GM12874 (cell line): ENCODE results near the gene SORBS1.

Source experiments
- CTCF ChIP-seq: IDR thresholded peaks from 2 replicates; pipeline ENCODE4 v1.5.1; 2011; ENCODE audit warnings: low read depth, mild to moderate bottlenecking, control low read depth, low read length, moderate library complexity; ENCODE audit not compliant: insufficient read depth

SORBS1 gene

GRCh38 chr10:95314192-95314918 lies 246.8 kb downstream of the SORBS1 start:
- TF ChIP-seq CTCF: no peak

- TF ChIP-seq CTCF: no peak
These were observed 248.1 kb downstream of the SORBS1 start for GRCh38 chr10:95312986-95313495.

- TF ChIP-seq CTCF: no peak
These were observed 248.9 kb downstream of the SORBS1 start for GRCh38 chr10:95312257-95312656.

- TF ChIP-seq CTCF: no peak
These were observed 251.2 kb downstream of the SORBS1 start for GRCh38 chr10:95309958-95310357.

DNA sequence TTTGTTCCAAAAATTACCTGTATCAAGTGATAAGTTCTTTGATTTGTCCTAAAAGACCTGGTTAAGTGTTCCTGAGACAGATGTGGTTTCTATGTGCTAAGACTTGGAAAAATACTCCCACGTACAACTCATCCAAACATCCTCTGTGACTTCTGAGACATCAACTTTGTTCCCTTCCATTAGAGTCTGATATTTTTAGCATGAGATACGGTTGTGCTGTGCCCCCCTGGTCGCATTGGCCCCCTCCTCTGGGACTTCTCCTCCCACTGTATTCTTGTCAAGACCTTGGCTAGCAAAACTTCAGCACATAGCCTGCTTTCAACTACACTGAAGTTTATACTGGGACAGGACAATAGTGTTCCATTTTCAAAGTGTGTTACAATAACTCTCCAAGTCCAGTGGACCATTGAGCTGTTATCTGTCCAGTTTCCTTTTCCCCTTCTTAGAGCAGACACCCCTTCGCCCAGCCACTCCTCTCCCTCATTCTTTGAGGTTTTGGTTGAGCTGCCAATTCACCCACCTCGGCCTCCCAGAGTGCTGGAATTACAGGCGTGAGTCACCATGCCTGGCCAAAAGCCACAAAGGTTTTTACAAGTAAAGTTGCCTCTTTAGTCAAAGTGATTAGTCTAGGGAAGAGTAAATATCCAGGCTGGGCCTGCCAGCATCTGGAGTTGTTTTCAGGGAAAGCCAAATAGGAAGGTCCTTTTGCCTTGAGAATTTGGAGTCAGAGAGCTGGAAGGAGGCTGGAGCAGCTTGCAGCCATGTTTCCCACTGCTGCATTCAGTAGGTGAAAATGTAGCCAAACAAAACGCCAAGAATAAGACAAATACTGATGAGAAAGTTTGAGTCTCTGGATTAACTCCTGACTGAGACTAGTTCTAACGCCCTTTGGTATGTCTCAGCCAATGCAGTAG lies 252.5 kb downstream of the SORBS1 start:
- no peak for TF ChIP-seq CTCF

DNA sequence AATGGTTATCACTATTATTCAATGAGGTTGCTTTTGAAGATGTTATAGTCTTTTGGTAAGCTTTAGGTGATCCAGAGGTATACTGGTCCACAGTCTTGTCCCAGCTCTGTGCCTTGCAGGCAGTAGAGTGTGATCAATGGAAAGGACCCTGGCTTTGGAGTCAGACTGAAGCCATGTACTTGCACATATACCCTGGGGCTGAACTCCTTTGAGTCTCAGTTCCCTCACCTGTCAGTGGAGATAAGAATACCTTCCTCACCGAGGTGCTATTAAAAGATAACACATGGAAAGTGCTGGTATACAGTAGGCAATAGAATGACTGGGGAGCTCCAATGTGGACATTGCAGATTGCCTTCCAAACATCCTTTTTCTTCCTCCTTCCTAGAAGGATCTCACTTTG lies 254.3 kb downstream of the SORBS1 start:
- no peak for TF ChIP-seq CTCF

GRCh38 chr10:95306318-95306650 lies 254.9 kb downstream of the SORBS1 start:
- TF ChIP-seq CTCF: no peak
